Measurements from ENCODE around the gene AEN. TPM values are rescaled to one million over a fixed set of nuclear protein-coding genes. Genes with fewer than 3 reads are reported as not detected.

Gene AEN, protein sequence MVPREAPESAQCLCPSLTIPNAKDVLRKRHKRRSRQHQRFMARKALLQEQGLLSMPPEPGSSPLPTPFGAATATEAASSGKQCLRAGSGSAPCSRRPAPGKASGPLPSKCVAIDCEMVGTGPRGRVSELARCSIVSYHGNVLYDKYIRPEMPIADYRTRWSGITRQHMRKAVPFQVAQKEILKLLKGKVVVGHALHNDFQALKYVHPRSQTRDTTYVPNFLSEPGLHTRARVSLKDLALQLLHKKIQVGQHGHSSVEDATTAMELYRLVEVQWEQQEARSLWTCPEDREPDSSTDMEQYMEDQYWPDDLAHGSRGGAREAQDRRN
- total RNA-seq (2021; fragmentation: NEBNext Ultra II Directional; extraction: Animal tissue kit (Norgen Biotek cat#: 25700)), result 122 and 125 TPM in 2 replicates
- polyA plus RNA-seq (2011; rRNA removed), result 112 and 167 TPM in 2 replicates
- polyA plus RNA-seq (2011; cell fraction: cytosol; rRNA removed), result 150 TPM
- 209 TPM for polyA plus RNA-seq (2011; cell fraction: nucleus; rRNA removed)
- polyA plus RNA-seq (2012, experiment 1 of 2), result 89.9 to 128 TPM (median 107 TPM) in 4 replicates
- 126 TPM for polyA plus RNA-seq (2012, experiment 2 of 2)
- 61.5 TPM for polyA plus RNA-seq (2013, experiment 1 of 2)
- polyA plus RNA-seq (2013, experiment 2 of 2), result 61.2 TPM
- polyA minus RNA-seq (2011; rRNA and poly(A)+ RNA removed), result 157 and 180 TPM in 2 replicates
- polyA minus RNA-seq (2011; cell fraction: cytosol; rRNA and poly(A)+ RNA removed), result 130 TPM
- 229 TPM for polyA minus RNA-seq (2011; cell fraction: nucleus; rRNA and poly(A)+ RNA removed)
- long read RNA-seq, experiment 1, full-length matches to known transcripts, result 8 of 83 reads
- long read RNA-seq, experiment 1, partial matches to known transcripts, result 72 of 83 reads
- long read RNA-seq, experiment 1, other reads (novel, unspliced or antisense), result 3 of 83 reads
- long read RNA-seq, experiment 2, full-length matches to known transcripts, result 37 of 77 reads
- long read RNA-seq, experiment 2, partial matches to known transcripts, result 38 of 77 reads
- long read RNA-seq, experiment 2, other reads (novel, unspliced or antisense), result 2 of 77 reads

DNA sequence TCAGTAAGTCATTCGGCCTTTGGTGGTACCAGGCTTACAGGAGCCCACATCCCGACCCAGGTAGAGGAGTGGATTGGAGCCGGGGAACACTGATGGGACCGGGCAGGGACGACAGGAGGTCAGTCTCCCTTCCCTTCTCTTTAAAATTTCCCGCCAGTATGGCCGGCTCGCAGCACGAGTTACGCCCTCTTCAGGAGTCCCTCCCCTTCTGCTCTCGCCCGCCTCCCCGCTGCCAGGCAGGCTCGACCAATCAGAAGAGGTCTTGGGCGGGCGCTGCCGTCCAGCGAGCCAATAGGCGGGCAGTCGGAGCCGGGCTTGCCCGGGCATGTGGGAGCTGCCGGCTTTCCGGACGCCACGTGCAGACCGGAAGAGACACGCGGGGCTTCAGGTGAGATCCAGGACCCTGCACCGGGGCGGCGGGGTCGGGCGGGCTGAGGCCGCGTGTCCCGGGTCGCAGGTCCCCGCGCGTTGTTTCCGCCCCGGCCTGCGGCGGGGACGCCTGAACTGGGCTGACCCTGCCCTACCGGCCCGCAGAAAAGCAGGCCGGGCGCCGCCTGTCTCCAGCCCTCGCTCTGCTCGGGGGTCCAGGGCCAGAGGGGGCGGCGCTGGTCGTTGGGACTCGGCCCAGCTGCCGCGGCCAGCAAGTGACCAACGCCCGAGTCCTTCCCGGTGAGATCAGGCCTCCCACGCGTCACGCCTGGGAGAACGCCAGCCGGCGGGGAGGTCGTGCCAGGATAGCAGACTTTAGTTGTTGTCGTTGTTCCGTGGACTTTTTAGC, at the start of gene AEN:
Gene AEN, plus strand, starts transcription at position 346 of the 778 bp plus-strand sequence. CDS start 4,870 bp downstream, outside the sequence.
- H3K36me3 ChIP-seq (ENCODE audit: control insufficient read depth in 2 of 4, insufficient read depth in 4 of 4, low read length in 3 of 4), result peaks cover 4 to 20% (median 11%) of the 10 kb centered on the region in 4 experiments
- H3K9ac ChIP-seq (replicated peaks in 1 of 4; ENCODE audit: extremely low read depth in 1 of 4, low read depth in 3 of 4, low read length in 3 of 4), result peak within 1 kb of the TSS; percentile 92 to 95 (median 95)
- H2BK15ac ChIP-seq (ENCODE audit: low read length), result peak within 1 kb of the TSS; percentile 49; the same call in 1 of the 2 replicates
- H2AK5ac ChIP-seq (ENCODE audit: low read depth, low read length), result peak within 1 kb of the TSS; percentile 95; the same call in 1 of the 2 replicates
- peaks cover 5% of the 10 kb centered on the region; the same call in 1 of the 2 replicates for H3K79me1 ChIP-seq (ENCODE audit: low read depth, low read length)
- peak within 1 kb of the TSS; percentile 98 for H4K91ac ChIP-seq (replicated peaks; ENCODE audit: insufficient read length, low read length)
- DNase-seq (ENCODE audit: low read depth in 1 of 2, low spot score in 2 of 2) (peak; percentile 91 to 95), FAIRE-seq (no peak)
- no peaks in the 10 kb centered on the region for H3K9me3 ChIP-seq (ENCODE audit: insufficient read depth in 2 of 2, low read depth in 1 of 2, low read length in 1 of 2)
- POLR2A ChIA-PET (ENCODE audit: partially characterized antibody), result interaction anchor here (0.8 to 4.5 kb wide), 11 partner anchors 8 to 153 kb away, joined by 3 to 38 read pairs (median 6); partner anchors contain the start of genes ISG20 and MRPS11
- WGBS, 2 experiments (ENCODE audit: extremely low coverage in 1 of 2, insufficient coverage in 1 of 2, insufficient read length in 1 of 2, insufficient replicate concordance in 2 of 2, low coverage in 1 of 2, low lambda C conversion rate in 2 of 2, missing lambda C conversion rate in 1 of 2), result 2% methylated on average over 53 of the region's 71 CpGs; no CpG with 5 or more reads in 1 of the 2 experiments
- H3K4me1 ChIP-seq (replicated peaks in 1 of 4; ENCODE audit: control insufficient read depth in 3 of 4, insufficient read depth in 4 of 4, low read length in 3 of 4), result peaks cover 12 to 24% (median 16%) of the 10 kb centered on the region in 4 experiments
- H2BK20ac ChIP-seq (ENCODE audit: low read length), result no peak within 1 kb of the TSS
- H2BK12ac ChIP-seq (ENCODE audit: low read depth, low read length), result peak within 1 kb of the TSS; percentile 89; the same call in 1 of the 2 replicates
- peaks cover 44 to 50% of the 10 kb centered on the region in 2 experiments for H3K79me2 ChIP-seq (ENCODE audit: control insufficient read depth in 1 of 2, insufficient read depth in 2 of 2, low read length in 2 of 2)
- H4K5ac ChIP-seq (ENCODE audit: insufficient read length, low read depth, low read length), result peak within 1 kb of the TSS; percentile 82
- H3K18ac ChIP-seq (ENCODE audit: extremely low read depth, low read length), result peak within 1 kb of the TSS; percentile 97
- H3K4me3 ChIP-seq (ENCODE audit: extremely low read depth in 1 of 4, insufficient read depth in 2 of 4, low read depth in 3 of 4, low read length in 4 of 4), result peak within 1 kb of the TSS; percentile 81 to 99 (median 97)
- H3K4ac ChIP-seq (replicated peaks; ENCODE audit: insufficient read length, low read depth, low read length), result peak within 1 kb of the TSS; percentile 99
- peaks cover 19% of the 10 kb centered on the region for H3K23me2 ChIP-seq (ENCODE audit: low read depth, low read length)
- H3K56ac ChIP-seq (replicated peaks; ENCODE audit: insufficient read length, low read depth, low read length), result peak within 1 kb of the TSS; percentile 88
- H2AFZ ChIP-seq (ENCODE audit: low read length), result no peak within 1 kb of the TSS
- H4K8ac ChIP-seq (ENCODE audit: extremely low read depth, insufficient read depth, low read length), result peak within 1 kb of the TSS; percentile 94
- H3K27me3 ChIP-seq (replicated peaks in 1 of 4; ENCODE audit: control insufficient read depth in 3 of 4, extremely low read depth in 1 of 4, insufficient read depth in 3 of 4, low read length in 3 of 4), result no peaks in the 10 kb centered on the region
- H3K14ac ChIP-seq (ENCODE audit: insufficient read length), result peak within 1 kb of the TSS; percentile 56
- H2BK5ac ChIP-seq (ENCODE audit: low read depth, low read length), result peak within 1 kb of the TSS; percentile 99
- H3K23ac ChIP-seq (ENCODE audit: insufficient read length), result no peak within 1 kb of the TSS
- peak within 1 kb of the TSS; percentile 92 for H3K27ac ChIP-seq (ENCODE audit: low read depth, low read length)
- H2BK120ac ChIP-seq (replicated peaks; ENCODE audit: low read depth, low read length), result peak within 1 kb of the TSS; percentile 76
- H3K4me2 ChIP-seq (ENCODE audit: insufficient read depth in 1 of 2, low read depth in 2 of 2, low read length in 2 of 2), result peak within 1 kb of the TSS; percentile 85 to 93
- H4K20me1 ChIP-seq (replicated peaks in 1 of 2; ENCODE audit: control insufficient read depth in 1 of 2, insufficient read depth in 2 of 2, low read length in 2 of 2), result peaks cover 31 to 34% of the 10 kb centered on the region in 2 experiments
- CTCF ChIA-PET (ENCODE audit: partially characterized antibody), result interaction anchor here (1.1 to 1.5 kb wide), 3 partner anchors 12 to 171 kb away, joined by 3 to 4 read pairs (median 3); partner anchors contain the start of gene MRPS11
- TF ChIP-seq TBP (IDR thresholded peaks at IDR 0.05; ENCODE audit: low read depth, low read length), result peak; percentile 88
- TF ChIP-seq, protein P1, sequence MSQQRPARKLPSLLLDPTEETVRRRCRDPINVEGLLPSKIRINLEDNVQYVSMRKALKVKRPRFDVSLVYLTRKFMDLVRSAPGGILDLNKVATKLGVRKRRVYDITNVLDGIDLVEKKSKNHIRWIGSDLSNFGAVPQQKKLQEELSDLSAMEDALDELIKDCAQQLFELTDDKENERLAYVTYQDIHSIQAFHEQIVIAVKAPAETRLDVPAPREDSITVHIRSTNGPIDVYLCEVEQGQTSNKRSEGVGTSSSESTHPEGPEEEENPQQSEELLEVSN (IDR thresholded peaks at IDR 0.05), result peak; percentile 97
- TF ChIP-seq SAP30 (IDR thresholded peaks at IDR 0.05; ENCODE audit: insufficient read depth, insufficient replicate concordance, low read length), result peak; percentile 20
- TF ChIP-seq POLR2AphosphoS5 (IDR thresholded peaks at IDR 0.05; ENCODE audit: low read depth, low read length), result peak; percentile 80
- no peak for TF ChIP-seq SRF (IDR thresholded peaks at IDR 0.05; ENCODE audit: low read depth, low read length)
- no peak for TF ChIP-seq RFX5 (IDR thresholded peaks at IDR 0.05; ENCODE audit: borderline replicate concordance, low read depth, low read length)
